ENCODE results near the gene DUSP5. TPM values are rescaled to one million over a fixed set of nuclear protein-coding genes. Genes with fewer than 3 reads are reported as not detected.

The DUSP5 gene
- polyA plus RNA-seq, 2 of the 4 experiments (the other 2 are of a cell fraction), result 48.8 to 171 TPM

- Histone ChIP-seq H3K4me1 (peaks cover 81% of the 10 kb centered on the region), H3K4me2 (peak overlapping the region; percentile 48; the same call in 1 of the 3 replicates), H3K27ac (no peak overlapping the region), H3K9me3 (no peaks in the 10 kb centered on the region), H3K4me3 (no peak overlapping the region)
- DNase-seq (ENCODE audit: low read depth in 1 of 2, low spot score in 1 of 2) (no peak), FAIRE-seq (no peak), ATAC-seq (peak in 1 of 2 experiments; percentile 2; a peak in 3 of 6 replicates)
- ChIA-PET CTCF (interaction anchor here (0.8 to 5.6 kb wide), 3 partner anchors 11 to 203 kb away, joined by 3 to 26 read pairs (median 3); partner anchors contain the start of gene SMNDC1), POLR2A (no interaction called here)
- TF ChIP-seq ELK1 (IDR thresholded peaks at IDR 0.05; ENCODE audit: low read depth, low read length), result no peak
- no peak for TF ChIP-seq MYC (IDR thresholded peaks at IDR 0.05; ENCODE audit: borderline replicate concordance, low read length)
- no peak for TF ChIP-seq CHD4 (IDR thresholded peaks at IDR 0.05; ENCODE audit: borderline replicate concordance)
- no peak for TF ChIP-seq CHD2 (IDR thresholded peaks at IDR 0.05; ENCODE audit: low read length, partially characterized antibody)
- no peak for TF ChIP-seq FOSB (CRISPR knock-in tag; IDR thresholded peaks at IDR 0.05)
- no peak for TF ChIP-seq CTCF (IDR thresholded peaks at IDR 0.05)
- TF ChIP-seq CBX2 (IDR thresholded peaks at IDR 0.05; ENCODE audit: borderline replicate concordance, low read depth), result no peak
- no peak for TF ChIP-seq ZNF302 (CRISPR knock-in tag; IDR thresholded peaks at IDR 0.05)
- TF ChIP-seq HDAC2 (IDR thresholded peaks at IDR 0.05), result no peak
- no peak for TF ChIP-seq POLR2A (IDR thresholded peaks at IDR 0.05; ENCODE audit: low read length)
- no peak for TF ChIP-seq MAZ (IDR thresholded peaks at IDR 0.05; ENCODE audit: borderline replicate concordance, low read depth, low read length)
- TF ChIP-seq NR3C1 (IDR thresholded peaks at IDR 0.05), result no peak
- TF ChIP-seq ESRRA (IDR thresholded peaks at IDR 0.05; ENCODE audit: borderline replicate concordance, low read length), result no peak
- WGBS (ENCODE audit: missing lambda C conversion rate), result 85% methylated on average over 9 of the region's 9 CpGs
Measured at GRCh38 chr10:110510086-110510485, 12.4 kb downstream of the DUSP5 start.

GRCh38 chr10:110510730-110511129 lies 13.0 kb downstream of the DUSP5 start:
- Histone ChIP-seq H3K9me3 (no peaks in the 10 kb centered on the region), H3K4me1 (peaks cover 75% of the 10 kb centered on the region), H3K27ac (0 out of 6 replicates have a peak overlapping the region, but pooled peaks of 1 of the 2 experiments have one; percentile 76), H3K4me2 (peak overlapping the region; percentile 48), H3K4me3 (no peak overlapping the region)
- 94% methylated on average over 3 of the region's 3 CpGs for WGBS (ENCODE audit: missing lambda C conversion rate)
- CTCF ChIA-PET, result interaction anchor here (0.8 to 5.6 kb wide), 4 partner anchors 12 to 204 kb away, joined by 3 to 26 read pairs (median 4); partner anchors contain the start of genes DUSP5 and SMNDC1
- FAIRE-seq (no peak), DNase-seq (ENCODE audit: low read depth in 1 of 2, low spot score in 1 of 2) (no peak), ATAC-seq (no peak)
- TF ChIP-seq JUN (IDR thresholded peaks at IDR 0.05) (peak in 1 of 2 experiments; percentile 35; a peak in 3 of 5 replicates), RNF2 (IDR thresholded peaks at IDR 0.05; ENCODE audit: borderline replicate concordance, low read depth) (no peak), HOXB13 (CRISPR knock-in tag; IDR thresholded peaks at IDR 0.05; ENCODE audit: low read depth) (no peak)
- POLR2A ChIA-PET, result no interaction called here

- no peaks in the 10 kb centered on the region for H3K9me3 ChIP-seq
- H3K4me2 ChIP-seq, result peak overlapping the region; percentile 48
- peaks cover 64% of the 10 kb centered on the region for H3K4me1 ChIP-seq
- peak overlapping the region; percentile 43 to 76; a peak in 5 of 6 replicates for H3K27ac ChIP-seq
- CTCF ChIA-PET, result interaction anchor here (0.8 to 5.6 kb wide), 9 partner anchors 11 to 205 kb away, joined by 3 to 26 read pairs (median 4); partner anchors contain the start of genes DUSP5 and SMNDC1
- no peak overlapping the region for H3K4me3 ChIP-seq
- 62% methylated on average over 6 of the region's 6 CpGs for WGBS (ENCODE audit: missing lambda C conversion rate)
- FAIRE-seq (no peak), DNase-seq (ENCODE audit: low read depth in 1 of 2, low spot score in 1 of 2) (peak in 1 of 2 experiments; percentile 48), ATAC-seq (peak; percentile 0; a peak in 2 of 6 replicates)
- POLR2A ChIA-PET, result interaction anchor here (0.7 to 1.0 kb wide), 2 partner anchors 11 to 112 kb away, joined by 3 to 4 read pairs; no protein-coding TSS in a partner anchor
- no peak for TF ChIP-seq POLR2AphosphoS2 (conservative IDR thresholded peaks at IDR 0.05; ENCODE audit: low read length)
- TF ChIP-seq JUNB (IDR thresholded peaks at IDR 0.05), result no peak
- TF ChIP-seq EP300 (IDR thresholded peaks at IDR 0.05), result no peak
- no peak for TF ChIP-seq HDAC2 (IDR thresholded peaks at IDR 0.05)
- 0 out of 2 replicates have a peak, but pooled peaks have one; percentile 48 for TF ChIP-seq HMGXB4 (CRISPR knock-in tag; IDR thresholded peaks at IDR 0.05; ENCODE audit: borderline replicate concordance)
- peak; percentile 74; the same call in 1 of the 2 replicates for TF ChIP-seq RARB (CRISPR knock-in tag; IDR thresholded peaks at IDR 0.05)
- no peak for TF ChIP-seq CHD2 (IDR thresholded peaks at IDR 0.05; ENCODE audit: low read length, partially characterized antibody)
- TF ChIP-seq MYC (IDR thresholded peaks at IDR 0.05; ENCODE audit: borderline replicate concordance, low read length), result no peak
- TF ChIP-seq FOSB (CRISPR knock-in tag; IDR thresholded peaks at IDR 0.05), result peak; percentile 43; the same call in 1 of the 2 replicates
- no peak for TF ChIP-seq CHD4 (IDR thresholded peaks at IDR 0.05; ENCODE audit: borderline replicate concordance)
- TF ChIP-seq CBX8 (IDR thresholded peaks at IDR 0.05), result no peak
- no peak for TF ChIP-seq PBX3 (IDR thresholded peaks at IDR 0.05)
- no peak for TF ChIP-seq EHMT2 (IDR thresholded peaks at IDR 0.05; ENCODE audit: low read depth)
- TF ChIP-seq HOXA7 (CRISPR knock-in tag; IDR thresholded peaks at IDR 0.05), result peak; percentile 89; the same call in 1 of the 2 replicates
- TF ChIP-seq NFE2L2 (conservative IDR thresholded peaks at IDR 0.05; ENCODE audit: low read length), result no peak
Measured at GRCh38 chr10:110511734-110512449, 14.2 kb downstream of the DUSP5 start.

Data from A549 (cell line).